Small intestine (tissue), 16 donors: ENCODE results near the gene MFNG. TPM values are rescaled to one million over a fixed set of nuclear protein-coding genes. Genes with fewer than 3 reads are reported as not detected.
"Not testable (repeated sequence)": the region's sequence is repeated elsewhere in the genome, so short reads cannot be mapped to it uniquely, and the experiment has no call there.

Experiments
- DNase-seq, 2 donors: peaks; one replicate each; pipeline versions ENCODE4 v3.0.0 to v3.0.0-alpha.2; 2013
- FAIRE-seq: peaks from 2 replicates; lab custom pipeline; 2012; peaks lifted over from hg19 to GRCh38; lab: Jason Lieb, UNC
- H3K27ac ChIP-seq, 3 donors: one replicate each; pipeline ENCODE4 v1.5.1; 2013; ENCODE audit warnings: low read length in 2 of 3, mild to moderate bottlenecking in 2 of 3, control low read depth in 1 of 3, inconsistent platforms in 1 of 3, low read depth in 1 of 3, moderate library complexity in 1 of 3
- H3K27me3 ChIP-seq, 3 donors: one replicate each; pipeline ENCODE4 v1.6.1; 2013; ENCODE audit warnings: low read length in 3 of 3, inconsistent platforms in 1 of 3; ENCODE audit not compliant: control insufficient read depth in 3 of 3, insufficient read depth in 3 of 3
- H3K36me3 ChIP-seq, 3 donors: one replicate each; pipeline ENCODE4 v1.6.1; 2013; ENCODE audit warnings: low read length in 3 of 3, inconsistent platforms in 1 of 3, low read depth in 1 of 3, mild to moderate bottlenecking in 1 of 3, moderate library complexity in 1 of 3; ENCODE audit not compliant: control insufficient read depth in 3 of 3, insufficient read depth in 2 of 3
- H3K4me1 ChIP-seq, 3 donors: one replicate each; pipeline ENCODE4 v1.6.1; 2013; ENCODE audit warnings: low read length in 2 of 3, inconsistent platforms in 1 of 3, low read depth in 1 of 3, mild to moderate bottlenecking in 1 of 3, moderate library complexity in 1 of 3; ENCODE audit not compliant: control insufficient read depth in 3 of 3, insufficient read depth in 2 of 3
- H3K4me3 ChIP-seq, 3 donors: one replicate each; pipeline ENCODE4 v1.5.1; 2013; ENCODE audit warnings: low read length in 3 of 3, control low read depth in 1 of 3, inconsistent platforms in 1 of 3, low read depth in 1 of 3, mild to moderate bottlenecking in 1 of 3, moderate library complexity in 1 of 3
- H3K9me3 ChIP-seq, 2 donors: one replicate each; pipeline ENCODE4 v1.6.1; 2013; ENCODE audit warnings: low read depth in 1 of 2, low read length in 1 of 2; ENCODE audit not compliant: control insufficient read depth in 2 of 2, insufficient read depth in 1 of 2
- WGBS, 3 donors: extraction: QIAGEN DNeasy Blood & Tissue Kit; methylation state at CpG; one replicate each; pipeline ENCODE4 v1.1.7; 2013; 5-methylcytosine and 5-hydroxymethylcytosine counted together
- long read RNA-seq, 10 donors: transcript quantifications; one replicate each; lab custom pipeline, GENCODE V29; 2026
- polyA plus RNA-seq, 4 donors: library from polyadenylated mRNA; stranded (reverse) in 3 of 4; unstranded in 1 of 4; fragments of 200-250 nt in 3 of 4; fragments of 120-200 nt in 1 of 4; gene quantifications; one replicate each; pipeline versions ENCODE4 v1.2.1 to v1.2.3, GENCODE V29; 2013
- donor health status: healthy with polysubstance abuse.
- donor health status: control.
- donor health status: control.
- donor health status: Bipolar disorder and iron deficiency.
- donor health status: healthy.

Gene MFNG
- polyA plus RNA-seq: 10 to 100 TPM in 3 of 4 donors, 1 to 10 TPM in 1; 7.3 to 21.3 (median 19.9) TPM
- long read RNA-seq, donor 1, transcript MFNG-201 (8 exons, 2,088 nt): major isoform, 5 of 5 reads
- long read RNA-seq, donor 1, partial matches to known transcripts: 0 of 5 reads
- long read RNA-seq, donor 1, other reads (novel, unspliced or antisense): 0 of 5 reads
- long read RNA-seq, donor 2, partial matches to known transcripts: 0 of 1 reads
- long read RNA-seq, donor 2, other reads (novel, unspliced or antisense): 0 of 1 reads
- long read RNA-seq, donor 3, partial matches to known transcripts: 0 of 1 reads
- long read RNA-seq, donor 3, other reads (novel, unspliced or antisense): 0 of 1 reads
- long read RNA-seq, donor 4: 0 reads
- long read RNA-seq, donor 5: 0 reads
- long read RNA-seq, donor 6, partial matches to known transcripts: 0 of 2 reads
- long read RNA-seq, donor 6, other reads (novel, unspliced or antisense): 0 of 2 reads
- long read RNA-seq, donor 7: 0 reads
- long read RNA-seq, donor 8, partial matches to known transcripts: 0 of 1 reads
- long read RNA-seq, donor 8, other reads (novel, unspliced or antisense): 0 of 1 reads
- long read RNA-seq, donor 9, partial matches to known transcripts: 0 of 1 reads
- long read RNA-seq, donor 9, other reads (novel, unspliced or antisense): 0 of 1 reads
- long read RNA-seq, donor 10, partial matches to known transcripts: 0 of 1 reads
- long read RNA-seq, donor 10, other reads (novel, unspliced or antisense): 0 of 1 reads

- Histone ChIP-seq H3K4me3 (peak within 1 kb of the TSS; percentile 17 to 60 (median 39)), H3K27ac (peak within 1 kb of the TSS; percentile 41 to 84 (median 44)), H3K27me3 (peaks cover 0 to 4% (median 0%) of the 10 kb centered on the region in 3 donors), H3K9me3 (no peaks in the 10 kb centered on the region), H3K4me1 (peaks cover 0 to 24% (median 0%) of the 10 kb centered on the region in 3 donors), H3K36me3 (peaks cover 0 to 33% (median 4%) of the 10 kb centered on the region in 3 donors)
- DNase-seq: peak; percentile 75 to 78
- no peak for FAIRE-seq
- WGBS, 3 donors: 2 to 3% (median 2%) methylated on average over 20 to 24 of the region's 24 CpGs
Observed at GRCh38 chr22:37486224-37486845, at the start of gene MFNG. TSS of gene MFNG (minus strand) at chr22:37486384. CDS start at chr22:37486177, 207 bp downstream.

GRCh38 chr22:37535159-37535558 is 49.0 kb upstream of the MFNG start:
- H3K27ac ChIP-seq: no peak overlapping the region
- DNase-seq (no peak), FAIRE-seq (no peak)
- H3K27me3 ChIP-seq: no peaks in the 10 kb centered on the region
- H3K36me3 ChIP-seq: no peaks in the 10 kb centered on the region
- peaks cover 0 to 5% (median 2%) of the 10 kb centered on the region in 3 donors for H3K4me1 ChIP-seq
- WGBS, 3 donors: 85 to 90% (median 87%) methylated on average over 6 of the region's 6 CpGs
- no peaks in the 10 kb centered on the region for H3K9me3 ChIP-seq
- no peak overlapping the region for H3K4me3 ChIP-seq

GRCh38 chr22:37534445-37534844 is 48.3 kb upstream of the MFNG start:
- Histone ChIP-seq H3K4me1 (peaks cover 0 to 5% (median 4%) of the 10 kb centered on the region in 3 donors), H3K36me3 (no peaks in the 10 kb centered on the region), H3K27me3 (no peaks in the 10 kb centered on the region), H3K4me3 (no peak overlapping the region), H3K27ac (no peak overlapping the region), H3K9me3 (no peaks in the 10 kb centered on the region)
- 86 to 89% (median 88%) methylated on average over 3 of the region's 3 CpGs for WGBS, 3 donors
- no peak for FAIRE-seq
- DNase-seq: no peak

GRCh38 chr22:37533995-37534394 is 47.8 kb upstream of the MFNG start:
- Histone ChIP-seq H3K4me3 (no peak overlapping the region), H3K36me3 (no peaks in the 10 kb centered on the region), H3K27me3 (no peaks in the 10 kb centered on the region), H3K9me3 (no peaks in the 10 kb centered on the region), H3K4me1 (peaks cover 0 to 2% (median 2%) of the 10 kb centered on the region in 3 donors), H3K27ac (no peak overlapping the region)
- WGBS, 3 donors: 8 to 23% (median 14%) methylated on average over 9 of the region's 9 CpGs
- no peak for FAIRE-seq
- no peak for DNase-seq

DNA sequence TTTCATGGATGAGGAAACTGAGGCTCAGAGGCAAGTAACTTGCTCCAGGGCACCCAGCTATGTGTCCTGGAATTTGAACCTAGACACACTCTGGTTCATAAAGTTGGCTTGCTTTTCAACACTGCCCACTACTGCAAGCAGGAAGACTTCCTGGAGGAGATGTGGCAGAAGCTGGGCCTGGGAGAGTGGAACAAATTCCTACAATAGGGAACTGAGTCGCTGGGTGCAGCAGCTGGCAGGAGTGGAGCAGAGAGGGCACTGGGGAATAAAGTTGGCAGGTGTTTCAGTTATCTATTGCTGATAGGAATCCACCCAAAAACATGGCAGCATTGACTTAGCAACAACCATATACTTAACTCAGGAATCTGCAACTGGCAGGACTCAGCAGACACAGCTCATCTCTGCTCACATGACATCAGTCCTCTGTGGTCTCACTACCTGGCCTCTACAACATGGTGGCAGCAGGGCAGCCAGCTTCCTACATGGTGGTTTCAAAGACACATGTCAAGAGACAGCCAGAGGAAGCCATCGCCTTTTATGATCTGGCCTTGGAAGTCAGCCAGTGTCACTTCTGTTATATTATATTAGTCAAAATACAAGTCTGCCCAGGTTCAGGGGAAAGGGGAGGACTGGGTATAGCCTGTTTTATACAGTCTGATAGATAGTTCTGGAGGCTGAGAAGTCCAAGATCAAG is 43.6 kb upstream of the MFNG start:
- Histone ChIP-seq H3K9me3 (no peaks in the 10 kb centered on the region), H3K27me3 (no peaks in the 10 kb centered on the region), H3K36me3 (no peaks in the 10 kb centered on the region), H3K4me3 (no peak overlapping the region), H3K27ac (peak overlapping the region in 1 of 3 donors; percentile 48), H3K4me1 (peaks cover 2 to 4% (median 2%) of the 10 kb centered on the region in 3 donors)
- FAIRE-seq (no peak), DNase-seq (peak in 1 of 2 donors; percentile 71)
- WGBS, 3 donors: 17 to 52% (median 41%) methylated on average over 2 of the region's 2 CpGs

GRCh38 chr22:37527952-37528351 is 41.8 kb upstream of the MFNG start:
- FAIRE-seq, H3K9me3 ChIP-seq, H3K27me3 ChIP-seq, H3K4me3 ChIP-seq, H3K36me3 ChIP-seq, H3K27ac ChIP-seq, DNase-seq: not testable (repeated sequence)
- 79 to 86% (median 84%) methylated on average over 9 of the region's 9 CpGs for WGBS, 3 donors
- H3K4me1 ChIP-seq: peaks cover 2 to 14% (median 2%) of the 10 kb centered on the region in 3 donors

GRCh38 chr22:37527081-37527752 is 41.0 kb upstream of the MFNG start:
- 74 to 86% (median 76%) methylated on average over 9 of the region's 9 CpGs for WGBS, 3 donors
- DNase-seq: peak in 1 of 2 donors; percentile 61
- H3K36me3 ChIP-seq, H3K27ac ChIP-seq, H3K4me3 ChIP-seq, FAIRE-seq, H3K9me3 ChIP-seq, H3K27me3 ChIP-seq: not testable (repeated sequence)
- H3K4me1 ChIP-seq: peaks cover 2 to 21% (median 2%) of the 10 kb centered on the region in 3 donors
